ENCODE results near the gene TPM3.

Gene TPM3

GRCh38 chr1:154170547-154171222 lies 21.2 kb downstream of the TPM3 start:
- Histone ChIP-seq H3K18ac (ENCODE audit: low read length) (no peak overlapping the region), H3K79me1 (ENCODE audit: low read length) (no peaks in the 10 kb centered on the region), H3K27ac (ENCODE audit: low read depth, low read length) (no peak overlapping the region), H3K36me3 (ENCODE audit: control insufficient read depth in 1 of 2, insufficient read depth in 2 of 2, low read length in 2 of 2) (peaks cover 42 to 80% of the 10 kb centered on the region in 2 experiments), H3K4ac (ENCODE audit: low read depth, low read length) (no peak overlapping the region), H2AFZ (ENCODE audit: insufficient read depth, low read length, poor library complexity) (no peak overlapping the region), H2BK120ac (ENCODE audit: insufficient read depth, low read length, poor library complexity) (no peak overlapping the region), H3K9ac (ENCODE audit: low read length) (no peak overlapping the region), H3K4me3 (ENCODE audit: low read depth, low read length) (no peak overlapping the region), H2BK12ac (ENCODE audit: low read length) (no peak overlapping the region), H3K27me3 (ENCODE audit: insufficient read depth, low read length) (no peaks in the 10 kb centered on the region), H2AK5ac (ENCODE audit: low read length) (no peak overlapping the region), H3K4me1 (ENCODE audit: control insufficient read depth in 1 of 2, insufficient read depth in 2 of 2, low read length in 2 of 2) (no peaks in the 10 kb centered on the region), H4K8ac (ENCODE audit: low read depth, low read length) (no peak overlapping the region), H4K12ac (ENCODE audit: low read depth, low read length) (no peak overlapping the region), H2BK5ac (ENCODE audit: low read depth, low read length, poor library complexity) (no peak overlapping the region), H3K4me2 (ENCODE audit: low read length) (no peak overlapping the region), H4K91ac (ENCODE audit: low read depth, low read length) (no peak overlapping the region), H3K23ac (ENCODE audit: low read length) (no peak overlapping the region), H3K9me3 (ENCODE audit: insufficient read depth, low read depth, low read length) (no peaks in the 10 kb centered on the region), H3K79me2 (ENCODE audit: control insufficient read depth, insufficient read depth, low read length, poor library complexity) (no peaks in the 10 kb centered on the region), H3K14ac (ENCODE audit: low read length) (no peak overlapping the region)
- no peak for DNase-seq

DNA sequence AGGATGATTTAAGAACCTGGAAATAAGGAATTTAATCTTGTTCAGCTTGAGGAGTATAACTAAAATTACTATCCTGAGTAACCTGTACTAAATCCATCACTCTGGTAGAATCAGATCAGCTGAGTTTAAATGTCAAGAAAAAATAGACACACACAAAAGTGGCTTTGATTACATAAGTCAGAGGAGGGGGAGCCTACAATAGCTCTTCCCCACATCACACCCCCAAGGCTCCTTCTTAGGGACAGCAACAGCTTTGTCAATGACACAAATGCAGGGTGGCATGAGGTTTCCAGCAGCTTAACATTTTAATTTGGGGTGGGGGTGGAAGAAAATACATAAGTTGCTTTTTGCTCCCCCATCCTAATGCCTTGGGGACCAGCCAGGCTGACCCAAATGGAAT lies 24.4 kb downstream of the TPM3 start:
- no peak overlapping the region for H3K27ac ChIP-seq (ENCODE audit: low read depth, low read length)
- H3K4me2 ChIP-seq (ENCODE audit: low read length), result no peak overlapping the region
- H3K4me3 ChIP-seq (ENCODE audit: low read depth, low read length), result no peak overlapping the region
- H2AK5ac ChIP-seq (ENCODE audit: low read length), result no peak overlapping the region
- no peak overlapping the region for H4K12ac ChIP-seq (ENCODE audit: low read depth, low read length)
- no peak overlapping the region for H3K14ac ChIP-seq (ENCODE audit: low read length)
- no peaks in the 10 kb centered on the region for H3K9me3 ChIP-seq (ENCODE audit: insufficient read depth, low read depth, low read length)
- H3K4ac ChIP-seq (ENCODE audit: low read depth, low read length), result no peak overlapping the region
- DNase-seq, result no peak
- no peak overlapping the region for H4K8ac ChIP-seq (ENCODE audit: low read depth, low read length)
- H2BK120ac ChIP-seq (ENCODE audit: insufficient read depth, low read length, poor library complexity), result no peak overlapping the region
- H2BK5ac ChIP-seq (ENCODE audit: low read depth, low read length, poor library complexity), result no peak overlapping the region
- no peaks in the 10 kb centered on the region for H3K4me1 ChIP-seq (ENCODE audit: control insufficient read depth in 1 of 2, insufficient read depth in 2 of 2, low read length in 2 of 2)
- no peaks in the 10 kb centered on the region for H3K79me1 ChIP-seq (ENCODE audit: low read length)
- H2BK12ac ChIP-seq (ENCODE audit: low read length), result no peak overlapping the region
- no peak overlapping the region for H2AFZ ChIP-seq (ENCODE audit: insufficient read depth, low read length, poor library complexity)
- no peak overlapping the region for H3K18ac ChIP-seq (ENCODE audit: low read length)
- H3K27me3 ChIP-seq (ENCODE audit: insufficient read depth, low read length), result no peaks in the 10 kb centered on the region
- peaks cover 42 to 78% of the 10 kb centered on the region in 2 experiments for H3K36me3 ChIP-seq (ENCODE audit: control insufficient read depth in 1 of 2, insufficient read depth in 2 of 2, low read length in 2 of 2)
- no peak overlapping the region for H3K23ac ChIP-seq (ENCODE audit: low read length)
- no peaks in the 10 kb centered on the region for H3K79me2 ChIP-seq (ENCODE audit: control insufficient read depth, insufficient read depth, low read length, poor library complexity)
- H3K9ac ChIP-seq (ENCODE audit: low read length), result no peak overlapping the region
- H4K91ac ChIP-seq (ENCODE audit: low read depth, low read length), result no peak overlapping the region

DNA sequence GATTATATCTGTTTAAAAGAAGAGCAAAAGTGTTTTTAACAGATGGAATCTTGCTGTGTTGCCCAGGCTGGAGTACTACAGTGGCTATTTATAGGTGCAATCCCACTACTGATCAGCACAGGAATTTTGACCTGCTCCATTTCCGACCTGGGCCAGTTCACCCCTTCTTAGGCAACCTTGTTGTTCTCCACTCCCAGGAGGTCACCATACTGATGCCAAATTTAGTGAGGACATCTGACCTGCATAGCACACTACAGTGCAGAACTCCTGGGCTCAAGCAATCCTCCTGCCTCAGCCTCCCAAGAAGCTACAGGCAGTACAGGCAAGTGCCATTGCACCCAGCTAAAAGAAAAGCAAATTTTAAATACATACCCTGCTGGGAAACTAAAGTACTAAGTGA lies 25.7 kb downstream of the TPM3 start:
- Histone ChIP-seq H3K4ac (ENCODE audit: low read depth, low read length) (no peak overlapping the region), H3K14ac (ENCODE audit: low read length) (no peak overlapping the region), H3K27me3 (ENCODE audit: insufficient read depth, low read length) (no peaks in the 10 kb centered on the region), H2BK120ac (ENCODE audit: insufficient read depth, low read length, poor library complexity) (no peak overlapping the region), H4K91ac (ENCODE audit: low read depth, low read length) (no peak overlapping the region), H3K79me1 (ENCODE audit: low read length) (no peaks in the 10 kb centered on the region), H3K36me3 (ENCODE audit: control insufficient read depth in 1 of 2, insufficient read depth in 2 of 2, low read length in 2 of 2) (peaks cover 40 to 72% of the 10 kb centered on the region in 2 experiments), H2AK5ac (ENCODE audit: low read length) (no peak overlapping the region), H3K18ac (ENCODE audit: low read length) (no peak overlapping the region), H2BK5ac (ENCODE audit: low read depth, low read length, poor library complexity) (no peak overlapping the region), H4K12ac (ENCODE audit: low read depth, low read length) (no peak overlapping the region), H3K27ac (ENCODE audit: low read depth, low read length) (no peak overlapping the region), H3K4me1 (ENCODE audit: control insufficient read depth in 1 of 2, insufficient read depth in 2 of 2, low read length in 2 of 2) (no peaks in the 10 kb centered on the region), H3K23ac (ENCODE audit: low read length) (no peak overlapping the region), H3K9me3 (ENCODE audit: insufficient read depth, low read depth, low read length) (no peaks in the 10 kb centered on the region), H2AFZ (ENCODE audit: insufficient read depth, low read length, poor library complexity) (no peak overlapping the region), H3K9ac (ENCODE audit: low read length) (no peak overlapping the region), H4K8ac (ENCODE audit: low read depth, low read length) (no peak overlapping the region), H2BK12ac (ENCODE audit: low read length) (no peak overlapping the region), H3K79me2 (ENCODE audit: control insufficient read depth, insufficient read depth, low read length, poor library complexity) (no peaks in the 10 kb centered on the region), H3K4me3 (ENCODE audit: low read depth, low read length) (no peak overlapping the region), H3K4me2 (ENCODE audit: low read length) (no peak overlapping the region)
- WGBS (ENCODE audit: extremely low coverage, insufficient coverage, insufficient read length), result no CpG with 5 or more reads among the region's 1 CpG
- no peak for DNase-seq

DNA sequence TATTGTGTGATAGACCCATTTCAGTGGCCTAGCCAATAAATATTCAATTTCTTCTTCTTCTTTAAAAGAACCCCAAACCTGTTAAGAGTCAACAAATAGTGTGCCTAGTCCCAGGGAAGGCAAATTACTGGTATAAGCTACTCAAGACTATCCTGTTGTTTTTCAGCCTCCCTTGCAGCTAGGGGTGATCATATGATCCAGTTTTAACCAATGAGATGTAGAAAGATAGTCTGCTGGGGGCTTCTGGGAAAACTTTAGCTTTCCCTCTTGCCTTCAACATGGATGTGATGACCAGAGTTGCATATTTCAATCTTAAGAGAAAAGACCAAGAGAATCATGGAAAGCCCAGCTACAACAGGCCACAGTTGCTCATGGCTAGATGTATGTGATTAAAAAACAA lies 32.3 kb downstream of the TPM3 start:
- Histone ChIP-seq H4K8ac (ENCODE audit: low read depth, low read length) (no peak overlapping the region), H3K27me3 (ENCODE audit: insufficient read depth, low read length) (no peaks in the 10 kb centered on the region), H3K18ac (ENCODE audit: low read length) (no peak overlapping the region), H3K9me3 (ENCODE audit: insufficient read depth, low read depth, low read length) (no peaks in the 10 kb centered on the region), H3K36me3 (ENCODE audit: control insufficient read depth in 1 of 2, insufficient read depth in 2 of 2, low read length in 2 of 2) (peaks cover 17 to 45% of the 10 kb centered on the region in 2 experiments), H2BK12ac (ENCODE audit: low read length) (no peak overlapping the region), H2AFZ (ENCODE audit: insufficient read depth, low read length, poor library complexity) (no peak overlapping the region), H2AK5ac (ENCODE audit: low read length) (no peak overlapping the region), H2BK120ac (ENCODE audit: insufficient read depth, low read length, poor library complexity) (no peak overlapping the region), H3K4me2 (ENCODE audit: low read length) (no peak overlapping the region), H3K14ac (ENCODE audit: low read length) (no peak overlapping the region), H3K4me1 (ENCODE audit: control insufficient read depth in 1 of 2, insufficient read depth in 2 of 2, low read length in 2 of 2) (no peaks in the 10 kb centered on the region), H3K9ac (ENCODE audit: low read length) (no peak overlapping the region), H3K23ac (ENCODE audit: low read length) (no peak overlapping the region), H4K91ac (ENCODE audit: low read depth, low read length) (no peak overlapping the region), H4K12ac (ENCODE audit: low read depth, low read length) (no peak overlapping the region), H3K4me3 (ENCODE audit: low read depth, low read length) (no peak overlapping the region), H2BK5ac (ENCODE audit: low read depth, low read length, poor library complexity) (no peak overlapping the region), H3K4ac (ENCODE audit: low read depth, low read length) (no peak overlapping the region), H3K79me2 (ENCODE audit: control insufficient read depth, insufficient read depth, low read length, poor library complexity) (no peaks in the 10 kb centered on the region), H3K79me1 (ENCODE audit: low read length) (no peaks in the 10 kb centered on the region), H3K27ac (ENCODE audit: low read depth, low read length) (no peak overlapping the region)
- DNase-seq, result no peak
